T-helper 2 cell treated with Interferon-gamma antibody and Interleukin-4, amounts not matched to agents 100 ng/mL and 5 ng/mL, for 36 hours (primary cell): ENCODE data around the gene ACOT13. TPM values are rescaled to one million over a fixed set of nuclear protein-coding genes. Genes with fewer than 3 reads are reported as not detected.

Source experiments
- intact Hi-C: fragments of 100-400 bp; cut with micrococcal nuclease; formaldehyde crosslinking; loops from one replicate; pipeline ENCODE4 v1.15.1; 2023
- total RNA-seq: library from RNA; stranded (reverse); gene quantifications from 2 replicates; pipeline ENCODE4 v1.2.3, GENCODE V29; 2022

Gene ACOT13
- total RNA-seq, 1 donor from 2014 or later: 24.4 TPM

- intact Hi-C loops: loop anchor here (5.0 kb wide), 1 partner anchor 260 kb away; no protein-coding TSS in a partner anchor
These were observed 25.1 kb downstream of the ACOT13 start for GRCh38 chr6:24692003-24692402.

GRCh38 chr6:24692415-24692814 is 25.5 kb downstream of the ACOT13 start:
- intact Hi-C loops: loop anchor here (5.0 kb wide), 1 partner anchor 260 kb away; no protein-coding TSS in a partner anchor

- intact Hi-C loops: loop anchor here (5.0 kb wide), 1 partner anchor 261 kb away; no protein-coding TSS in a partner anchor
These were observed 26.1 kb downstream of the ACOT13 start for GRCh38 chr6:24692848-24693592.

- intact Hi-C loops: loop anchor here (5.0 kb wide), 1 partner anchor 262 kb away; no protein-coding TSS in a partner anchor
These were observed 27.3 kb downstream of the ACOT13 start for GRCh38 chr6:24694198-24694597.

GRCh38 chr6:24695635-24696034 is 28.8 kb downstream of the ACOT13 start:
- intact Hi-C loops: loop anchor here (1.0 to 5.0 kb wide), 2 partner anchors 112 to 413 kb away; no protein-coding TSS in a partner anchor

- intact Hi-C loops: loop anchor here (5.0 kb wide), 1 partner anchor 414 kb away; no protein-coding TSS in a partner anchor
These were observed 29.2 kb downstream of the ACOT13 start for GRCh38 chr6:24696097-24696496.

- intact Hi-C loops: loop anchor here (5.0 kb wide), 1 partner anchor 417 kb away; no protein-coding TSS in a partner anchor
These were observed 32.9 kb downstream of the ACOT13 start for GRCh38 chr6:24699521-24700359.

- intact Hi-C loops: no loop called here
These were observed 35.9 kb downstream of the ACOT13 start for GRCh38 chr6:24702720-24703282.

GRCh38 chr6:24704468-24704867 is 37.6 kb downstream of the ACOT13 start:
- intact Hi-C loops: no loop called here

- intact Hi-C loops: no loop called here
These were observed 41.7 kb downstream of the ACOT13 start for GRCh38 chr6:24708612-24709011.

GRCh38 chr6:24709014-24709711 is 42.3 kb downstream of the ACOT13 start:
- intact Hi-C loops: no loop called here

- intact Hi-C loops: no loop called here
These were observed 43.8 kb downstream of the ACOT13 start for GRCh38 chr6:24710519-24711303.

GRCh38 chr6:24716602-24717148 is 49.8 kb downstream of the ACOT13 start:
- intact Hi-C loops: loop anchor here (5.0 kb wide), 1 partner anchor 301 kb away; no protein-coding TSS in a partner anchor

- intact Hi-C loops: loop anchor here (2.0 to 5.0 kb wide), 2 partner anchors 48 to 299 kb away; no protein-coding TSS in a partner anchor
These were observed 51.7 kb downstream of the ACOT13 start for GRCh38 chr6:24718449-24719124.

GRCh38 chr6:24719125-24719971 is 52.5 kb downstream of the ACOT13 start, which contains the start of gene C6orf62:
Gene C6orf62 (minus strand): TSS chr6:24719154. CDS start chr6:24718668, 486 bp downstream.
- intact Hi-C loops: loop anchor here (2.0 to 5.0 kb wide), 2 partner anchors 47 to 298 kb away; no protein-coding TSS in a partner anchor

GRCh38 chr6:24720131-24720603 is 53.3 kb downstream of the ACOT13 start:
- intact Hi-C loops: loop anchor here (1.0 to 5.0 kb wide), 4 partner anchors 73 to 418 kb away; partner anchors contain the start of genes KIAA0319 and RIPOR2
